Keratinocyte (primary cell): Measurements from ENCODE around the gene GALNT6. TPM values are rescaled to one million over a fixed set of nuclear protein-coding genes. Genes with fewer than 3 reads are reported as not detected.

ENCODE experiments used
- DNase-seq: peaks from one replicate; pipeline ENCODE4 v3.0.0-alpha.2; 2011; ENCODE audit warnings: low read depth, missing footprints, low spot score
- FAIRE-seq: peaks from 2 replicates; lab custom pipeline; 2011; peaks lifted over from hg19 to GRCh38; lab: Jason Lieb, UNC
- H2AFZ ChIP-seq: 2 replicates; pipeline ENCODE4 v1.6.0; 2012; ENCODE audit warnings: low read length, control low read depth, inconsistent platforms; ENCODE audit not compliant: control insufficient read depth
- H3K27ac ChIP-seq: 2 replicates; pipeline ENCODE4 v1.5.1; 2011; ENCODE audit warnings: low read length; ENCODE audit not compliant: control insufficient read depth, insufficient read depth
- H3K27me3 ChIP-seq: 3 replicates; pipeline ENCODE4 v1.6.0; 2011; ENCODE audit warnings: low read length; ENCODE audit not compliant: control insufficient read depth, insufficient read depth; ENCODE audit errors: extremely low read depth
- H3K36me3 ChIP-seq, 2 experiments: 2 replicates in 1 of 2; 3 replicates in 1 of 2; pipeline ENCODE4 v1.5.1; 2011; ENCODE audit warnings: low read length in 2 of 2, mild to moderate bottlenecking in 1 of 2; ENCODE audit not compliant: control insufficient read depth in 2 of 2, insufficient read depth in 2 of 2; ENCODE audit errors: extremely low read depth in 1 of 2
- H3K4me1 ChIP-seq: 3 replicates; pipeline ENCODE4 v1.5.1; 2011; ENCODE audit warnings: low read length; ENCODE audit not compliant: control insufficient read depth, insufficient read depth; ENCODE audit errors: extremely low read depth
- H3K4me2 ChIP-seq: 3 replicates; pipeline ENCODE4 v1.6.0; 2011; ENCODE audit warnings: low read depth, low read length; ENCODE audit not compliant: control insufficient read depth, insufficient read depth; ENCODE audit errors: extremely low read depth
- H3K4me3 ChIP-seq, 3 experiments: fragments of 200-600 bp in 1 of 3; sonication (generic) in 1 of 3; 2 replicates in 2 of 3; 3 replicates in 1 of 3; pipeline ENCODE4 v1.5.1; 2011 to 2016; ENCODE audit warnings: low read length in 3 of 3, mild to moderate bottlenecking in 3 of 3, control low read depth in 2 of 3, inconsistent platforms in 1 of 3, low read depth in 1 of 3, mixed read lengths in 1 of 3, mixed run types in 1 of 3, moderate library complexity in 1 of 3; ENCODE audit not compliant: control insufficient read depth in 2 of 3, insufficient read depth in 2 of 3; ENCODE audit errors: extremely low read depth in 1 of 3
- H3K79me2 ChIP-seq: 2 replicates; pipeline ENCODE4 v1.6.0; 2012; ENCODE audit warnings: low read length; ENCODE audit not compliant: control insufficient read depth, insufficient read depth
- H3K9ac ChIP-seq: 3 replicates; pipeline ENCODE4 v1.6.0; 2011; ENCODE audit warnings: low read length; ENCODE audit not compliant: control insufficient read depth, insufficient read depth; ENCODE audit errors: extremely low read depth
- H3K9me1 ChIP-seq: 3 replicates; pipeline ENCODE4 v1.6.0; 2011; ENCODE audit warnings: low read length; ENCODE audit not compliant: control insufficient read depth, insufficient read depth; ENCODE audit errors: extremely low read depth
- H3K9me3 ChIP-seq: 2 replicates; pipeline ENCODE4 v1.5.1; 2012; ENCODE audit warnings: low read depth, low read length; ENCODE audit not compliant: control insufficient read depth
- H4K20me1 ChIP-seq: 3 replicates; pipeline ENCODE4 v1.6.0; 2011; ENCODE audit warnings: low read length; ENCODE audit not compliant: control insufficient read depth, insufficient read depth; ENCODE audit errors: extremely low read depth
- CTCF ChIP-seq, 3 experiments: IDR thresholded peaks in 1 of 3; conservative IDR thresholded peaks in 1 of 3; optimal IDR thresholded peaks in 1 of 3; 2 replicates in 2 of 3; 3 replicates in 1 of 3; pipeline versions ENCODE3 to v1.5.1; 2011; ENCODE audit warnings: low read length in 3 of 3, mild to moderate bottlenecking in 3 of 3, moderate library complexity in 2 of 3, control low read depth in 1 of 3, inconsistent platforms in 1 of 3; ENCODE audit not compliant: insufficient read depth in 2 of 3; ENCODE audit errors: extremely low read depth in 1 of 3
- EZH2 ChIP-seq: IDR thresholded peaks from one replicate; pipeline ENCODE4 v1.6.1; 2012; ENCODE audit warnings: inconsistent platforms, mild to moderate bottlenecking, low read length, moderate library complexity
- dilution Hi-C: fragments of 300-500 bp; cut with MboI; formaldehyde crosslinking; loops from one replicate; pipeline ENCODE4 v1.7.0; 2020; ENCODE audit warnings: low sequenced_read_pairs; ENCODE audit not compliant: extremely low pct_ligation_motif_present
- polyA minus RNA-seq, 3 experiments: library from RNA; depleted of rRNA, polyadenylated mRNA; stranded (reverse); fragments of >200 nt; gene quantifications; 1 replicate in 1 of 3; 2 replicates in 1 of 3; 3 replicates in 1 of 3; pipeline ENCODE4 v1.2.3, GENCODE V29; 2011
- polyA plus RNA-seq, 5 experiments: library from polyadenylated mRNA; depleted of rRNA in 3 of 5; stranded (reverse) in 3 of 5; stranded (forward) in 1 of 5; unstranded in 1 of 5; fragments of >200 nt; gene quantifications; 1 replicate in 1 of 5; 2 replicates in 3 of 5; 3 replicates in 1 of 5; pipeline versions ENCODE4 v1.2.1 to v1.2.3, GENCODE V29; 2011 to 2012; ENCODE audit warnings: missing spikeins in 2 of 5, low read depth in 1 of 5, low replicate concordance in 1 of 5

The GALNT6 gene
- 42.7 to 78.1 TPM (median 57.5 TPM) in 3 replicates for polyA plus RNA-seq
- polyA plus RNA-seq (2011; ENCODE audit: low read depth): 11.4 TPM
- polyA plus RNA-seq (2011; cell fraction: cytosol; rRNA removed): 19.7 and 22.1 TPM in 2 replicates
- 122 and 134 TPM in 2 replicates for polyA plus RNA-seq (2011; cell fraction: nucleus; rRNA removed)
- 42.1 and 70.3 TPM in 2 replicates for polyA plus RNA-seq (2012; ENCODE audit: low replicate concordance)
- polyA minus RNA-seq: 65.5 to 107 TPM (median 67.8 TPM) in 3 replicates
- 38.2 TPM for polyA minus RNA-seq (2011; cell fraction: cytosol; rRNA and poly(A)+ RNA removed)
- 129 and 180 TPM in 2 replicates for polyA minus RNA-seq (2011; cell fraction: nucleus; rRNA and poly(A)+ RNA removed)

GRCh38 chr12:51391283-51392123 is at the start of gene GALNT6:
Gene GALNT6 (minus strand): TSS chr12:51391406. CDS start chr12:51379781, 11,625 bp downstream.
- H4K20me1 ChIP-seq: no peaks in the 10 kb centered on the region
- H3K27ac ChIP-seq: peak within 1 kb of the TSS; percentile 84
- H3K79me2 ChIP-seq: peaks cover 4% of the 10 kb centered on the region
- dilution Hi-C loops: no loop called here
- peak within 1 kb of the TSS; percentile 74 for H2AFZ ChIP-seq
- TF ChIP-seq EZH2 (no peak), CTCF (optimal IDR thresholded peaks at IDR 0.05 in 1 of 3, IDR thresholded peaks at IDR 0.05 in 1 of 3, conservative IDR thresholded peaks at IDR 0.05 in 1 of 3; ENCODE audit: extremely low read depth in 1 of 3, insufficient read depth in 2 of 3, low read length in 3 of 3) (no peak)
- peak within 1 kb of the TSS; percentile 72 to 81 (median 81) for H3K4me3 ChIP-seq
- no peaks in the 10 kb centered on the region for H3K9me3 ChIP-seq
- peak within 1 kb of the TSS; percentile 91 for H3K9ac ChIP-seq
- H3K9me1 ChIP-seq: peaks cover 4% of the 10 kb centered on the region
- peaks cover 0 to 5% of the 10 kb centered on the region in 2 experiments for H3K36me3 ChIP-seq
- FAIRE-seq (no peak), DNase-seq (no peak)
- peaks cover 54% of the 10 kb centered on the region for H3K4me1 ChIP-seq
- peak within 1 kb of the TSS; percentile 86 for H3K4me2 ChIP-seq
- H3K27me3 ChIP-seq: no peaks in the 10 kb centered on the region

DNA sequence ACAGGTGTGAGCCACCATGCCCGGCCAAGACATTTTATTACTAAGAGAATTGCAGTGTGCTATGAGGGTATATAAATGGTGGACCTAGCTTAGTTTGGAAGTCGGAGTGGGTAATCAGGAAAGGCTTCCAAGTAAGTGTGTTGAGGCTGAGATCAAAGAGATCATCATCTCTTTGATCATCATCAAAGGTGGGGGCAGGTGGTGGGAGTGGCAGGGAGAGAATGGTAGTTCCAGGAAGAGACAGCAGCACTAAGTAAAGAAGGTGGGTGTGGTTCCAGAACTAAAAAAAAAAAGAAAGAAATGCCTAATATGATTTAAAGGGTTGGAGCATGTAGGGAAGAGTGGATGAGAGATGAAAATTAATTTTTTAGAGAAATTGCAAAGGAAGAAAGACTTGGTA is 48.1 kb upstream of the GALNT6 start:
- Histone ChIP-seq H4K20me1 (no peaks in the 10 kb centered on the region), H3K27me3 (no peaks in the 10 kb centered on the region), H3K36me3 (no peaks in the 10 kb centered on the region), H2AFZ (no peak overlapping the region), H3K4me3 (no peak overlapping the region), H3K4me2 (no peak overlapping the region), H3K4me1 (no peaks in the 10 kb centered on the region), H3K9ac (no peak overlapping the region), H3K27ac (no peak overlapping the region), H3K9me3 (no peaks in the 10 kb centered on the region), H3K79me2 (no peaks in the 10 kb centered on the region), H3K9me1 (no peaks in the 10 kb centered on the region)
- dilution Hi-C loops: no loop called here
- no peak for FAIRE-seq
- no peak for DNase-seq
- TF ChIP-seq EZH2: no peak
- no peak for TF ChIP-seq CTCF (optimal IDR thresholded peaks at IDR 0.05 in 1 of 3, IDR thresholded peaks at IDR 0.05 in 1 of 3, conservative IDR thresholded peaks at IDR 0.05 in 1 of 3; ENCODE audit: extremely low read depth in 1 of 3, insufficient read depth in 2 of 3, low read length in 3 of 3)
